Trophoblast cell (in vitro differentiated cells and primary cell): Measurements from ENCODE around the gene TAPBP.

Source experiments
- DNase-seq, 2 donors: peaks; one replicate each; pipeline ENCODE4 v3.0.0-alpha.2; 2016
- H2AFZ ChIP-seq: 2 replicates; pipeline ENCODE4 v1.6.1; 2013; ENCODE audit warnings: low read length, moderate library complexity, mild to moderate bottlenecking; ENCODE audit not compliant: insufficient read depth, poor library complexity
- H2AK5ac ChIP-seq: 2 replicates; pipeline ENCODE4 v1.6.1; 2013; ENCODE audit warnings: mild to moderate bottlenecking, low read length
- H2BK120ac ChIP-seq: 2 replicates; pipeline ENCODE4 v1.6.1; 2013; ENCODE audit warnings: low read length, mild to moderate bottlenecking, moderate library complexity; ENCODE audit not compliant: insufficient read depth, poor library complexity
- H2BK12ac ChIP-seq: 2 replicates; pipeline ENCODE4 v1.6.1; 2013; ENCODE audit warnings: mild to moderate bottlenecking, low read length, moderate library complexity
- H2BK5ac ChIP-seq: 2 replicates; pipeline ENCODE4 v1.6.1; 2013; ENCODE audit warnings: low read length, low read depth, moderate library complexity, mild to moderate bottlenecking; ENCODE audit not compliant: poor library complexity
- H3K14ac ChIP-seq: 2 replicates; pipeline ENCODE4 v1.6.1; 2013; ENCODE audit warnings: mild to moderate bottlenecking, low read length
- H3K18ac ChIP-seq: 2 replicates; pipeline ENCODE4 v1.6.1; 2013; ENCODE audit warnings: mild to moderate bottlenecking, low read length
- H3K23ac ChIP-seq: 2 replicates; pipeline ENCODE4 v1.6.1; 2013; ENCODE audit warnings: low read length
- H3K27ac ChIP-seq: 2 replicates; pipeline ENCODE4 v1.5.1; 2013; ENCODE audit warnings: low read depth, mild to moderate bottlenecking, inconsistent platforms, low read length, moderate library complexity
- H3K27me3 ChIP-seq: 2 replicates; pipeline ENCODE4 v1.6.1; 2013; ENCODE audit warnings: inconsistent platforms, mild to moderate bottlenecking, low read length, moderate library complexity; ENCODE audit not compliant: insufficient read depth
- H3K36me3 ChIP-seq, 2 experiments: 1 replicate in 1 of 2; 2 replicates in 1 of 2; pipeline ENCODE4 v1.6.1; 2013; ENCODE audit warnings: low read length in 2 of 2, mild to moderate bottlenecking in 2 of 2, moderate library complexity in 1 of 2; ENCODE audit not compliant: insufficient read depth in 2 of 2, control insufficient read depth in 1 of 2
- H3K4ac ChIP-seq: 2 replicates; pipeline ENCODE4 v1.6.1; 2013; ENCODE audit warnings: low read depth, mild to moderate bottlenecking, low read length, moderate library complexity
- H3K4me1 ChIP-seq, 2 experiments: 1 replicate in 1 of 2; 2 replicates in 1 of 2; pipeline ENCODE4 v1.6.1; 2013; ENCODE audit warnings: low read length in 2 of 2, mild to moderate bottlenecking in 2 of 2, moderate library complexity in 1 of 2; ENCODE audit not compliant: insufficient read depth in 2 of 2, control insufficient read depth in 1 of 2
- H3K4me2 ChIP-seq: 2 replicates; pipeline ENCODE4 v1.6.1; 2013; ENCODE audit warnings: inconsistent platforms, mild to moderate bottlenecking, low read length, moderate library complexity
- H3K4me3 ChIP-seq: 2 replicates; pipeline ENCODE4 v1.5.1; 2013; ENCODE audit warnings: mild to moderate bottlenecking, low read depth, low read length, inconsistent platforms
- H3K79me1 ChIP-seq: one replicate; pipeline ENCODE4 v1.6.1; 2013; ENCODE audit warnings: low read length
- H3K79me2 ChIP-seq: 2 replicates; pipeline ENCODE4 v1.6.1; 2013; ENCODE audit warnings: low read length, mild to moderate bottlenecking; ENCODE audit not compliant: control insufficient read depth, insufficient read depth, poor library complexity
- H3K9ac ChIP-seq: 2 replicates; pipeline ENCODE4 v1.6.1; 2013; ENCODE audit warnings: mild to moderate bottlenecking, low read length
- H3K9me3 ChIP-seq: 2 replicates; pipeline ENCODE4 v1.6.1; 2013; ENCODE audit warnings: low read depth, mild to moderate bottlenecking, control low read depth, inconsistent platforms, low read length; ENCODE audit not compliant: insufficient read depth
- H4K12ac ChIP-seq: 2 replicates; pipeline ENCODE4 v1.6.1; 2013; ENCODE audit warnings: low read depth, mild to moderate bottlenecking, low read length, moderate library complexity
- H4K8ac ChIP-seq: 2 replicates; pipeline ENCODE4 v1.6.1; 2013; ENCODE audit warnings: low read depth, mild to moderate bottlenecking, low read length, moderate library complexity
- H4K91ac ChIP-seq: one replicate; pipeline ENCODE4 v1.6.1; 2013; ENCODE audit warnings: low read depth, mild to moderate bottlenecking, low read length, moderate library complexity
- WGBS: extraction: QIAGEN DNeasy Blood & Tissue Kit; methylation state at CpG from one replicate; pipeline ENCODE4 v1.1.7; 2013; ENCODE audit warnings: missing lambda C conversion rate; ENCODE audit not compliant: insufficient read length, insufficient coverage; ENCODE audit errors: extremely low coverage; 5-methylcytosine and 5-hydroxymethylcytosine counted together

TAPBP gene

DNA sequence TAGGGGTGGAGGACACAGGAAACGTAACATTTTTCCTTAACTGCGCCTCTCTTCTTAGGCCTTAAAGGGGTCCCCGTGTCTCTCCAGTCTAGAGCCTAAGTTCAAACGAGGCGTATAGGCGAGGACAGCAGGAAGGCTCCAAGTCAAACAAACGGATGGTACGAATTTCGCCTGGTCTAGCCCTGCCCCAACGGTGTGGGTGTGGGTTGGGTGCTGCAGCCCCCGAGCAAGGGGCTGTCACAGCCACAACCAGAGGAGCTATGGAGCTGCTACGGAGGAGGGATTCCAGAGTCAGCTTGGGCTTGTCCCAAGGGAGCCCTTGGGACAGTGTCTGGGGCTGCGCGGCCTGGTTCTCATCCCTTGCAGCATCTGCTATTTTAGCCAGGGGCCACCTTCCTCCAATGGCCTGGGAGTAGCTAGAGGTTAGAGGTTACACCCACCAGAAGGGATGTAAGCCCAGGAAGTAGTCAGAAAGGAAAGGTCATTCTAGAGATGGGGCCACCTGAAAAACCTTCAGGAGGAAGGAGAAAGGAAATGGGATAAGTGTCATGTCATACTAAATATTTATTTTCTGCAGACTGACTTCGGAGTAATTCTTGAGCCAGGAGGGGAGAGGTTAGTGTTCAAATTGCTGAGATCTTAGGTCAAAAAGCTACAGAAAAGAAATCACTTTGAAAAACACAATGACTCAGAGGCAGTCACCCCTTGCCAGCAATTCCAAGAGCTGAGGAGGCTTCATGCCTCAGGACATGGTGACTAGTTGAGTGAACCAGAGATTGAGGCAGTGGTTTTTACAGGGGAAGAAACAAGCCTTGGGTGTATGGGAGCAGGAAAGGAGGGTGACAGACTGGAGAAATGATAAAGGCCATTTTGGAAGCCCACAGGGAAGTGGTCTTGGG, 63.9 kb downstream of the TAPBP start:
- peaks cover 12 to 14% of the 10 kb centered on the region in 2 experiments for H3K4me1 ChIP-seq
- peak overlapping the region; percentile 3 for H4K91ac ChIP-seq
- H3K4ac ChIP-seq = no peak overlapping the region
- no peak overlapping the region for H3K23ac ChIP-seq
- peak overlapping the region; percentile 91 for H3K4me2 ChIP-seq
- no peak overlapping the region for H2BK5ac ChIP-seq
- H3K9ac ChIP-seq = peak overlapping the region; percentile 78
- H3K27ac ChIP-seq = peak overlapping the region; percentile 25
- H2AFZ ChIP-seq = no peak overlapping the region
- H3K14ac ChIP-seq = peak overlapping the region; percentile 9
- DNase-seq = peak; percentile 44 to 48
- H3K79me1 ChIP-seq = peaks cover 6% of the 10 kb centered on the region
- H4K12ac ChIP-seq = peak overlapping the region; percentile 28
- H3K36me3 ChIP-seq = peaks cover 5% of the 10 kb centered on the region in 2 experiments
- H3K79me2 ChIP-seq = no peaks in the 10 kb centered on the region
- no peaks in the 10 kb centered on the region for H3K27me3 ChIP-seq
- H2BK12ac ChIP-seq = no peak overlapping the region
- H2AK5ac ChIP-seq = peak overlapping the region; percentile 13
- no peaks in the 10 kb centered on the region for H3K9me3 ChIP-seq
- H3K18ac ChIP-seq = no peak overlapping the region
- H3K4me3 ChIP-seq = peak overlapping the region; percentile 73
- H4K8ac ChIP-seq = peak overlapping the region; percentile 63
- WGBS = no CpG with 5 or more reads among the region's 15 CpGs
- H2BK120ac ChIP-seq = no peak overlapping the region
